OCI-LY3 (cell line): ENCODE data around the gene LTV1.

Experiments
- CTCF ChIP-seq: fragments of 200-600, 300-600 bp; sonication (generic); IDR thresholded peaks from 2 replicates; pipeline ENCODE4 v1.5.1; 2014; ENCODE audit warnings: antibody characterized with exemption, low read length, low read depth
- EZH2phosphoT487 ChIP-seq: fragments of 200-600 bp; shearing (Covaris generic); IDR thresholded peaks from 2 replicates; pipeline ENCODE4 v1.6.1; 2018; ENCODE audit warnings: antibody characterized with exemption, mixed run types, low read depth

- TF ChIP-seq CTCF (no peak), EZH2phosphoT487 (no peak)
Measured at GRCh38 chr6:143844006-143844405, 868 bp downstream of the LTV1 start.
